BLaER1 treated with 17β-estradiol and CSF1 and Interleukin-3, amounts not matched to agents 10 nM and 100 nM (cell line): ENCODE data around the gene MORN3.
"Not testable (repeated sequence)": the region's sequence is repeated elsewhere in the genome, so short reads cannot be mapped to it uniquely, and the experiment has no call there.

Experiments used
- H3K27ac ChIP-seq, 11 experiments: shearing (Covaris generic); formaldehyde crosslinking; 2 replicates each; pipeline ENCODE4 v1.8.1; 2022
- H3K27me3 ChIP-seq, 11 experiments: shearing (Covaris generic); formaldehyde crosslinking; 2 replicates each; pipeline ENCODE4 v1.8.1; 2022
- H3K36me3 ChIP-seq, 11 experiments: shearing (Covaris generic); formaldehyde crosslinking; 2 replicates each; pipeline ENCODE4 v1.8.1; 2022
- H3K4me1 ChIP-seq, 10 experiments: shearing (Covaris generic); formaldehyde crosslinking; 2 replicates each; pipeline ENCODE4 v1.8.1; 2022
- H3K4me2 ChIP-seq, 11 experiments: shearing (Covaris generic); formaldehyde crosslinking; 2 replicates each; pipeline ENCODE4 v1.8.1; 2022
- H3K4me3 ChIP-seq, 10 experiments: shearing (Covaris generic); formaldehyde crosslinking; 2 replicates each; pipeline ENCODE4 v1.8.1; 2022
- H3K9ac ChIP-seq, 11 experiments: shearing (Covaris generic); formaldehyde crosslinking; 2 replicates each; pipeline ENCODE4 v1.8.1; 2022
- H3K9me3 ChIP-seq, 11 experiments: shearing (Covaris generic); formaldehyde crosslinking; replicated peaks in 1 of 11; 2 replicates each; pipeline ENCODE4 v1.8.1; 2022
- H4K20me1 ChIP-seq, 11 experiments: shearing (Covaris generic); formaldehyde crosslinking; 2 replicates each; pipeline ENCODE4 v1.8.1; 2022
- Cebpa-rat ChIP-seq, 11 experiments: shearing (Covaris generic); IDR thresholded peaks; 2 replicates each; pipeline ENCODE4 v1.8.1; 2022

The MORN3 gene

DNA sequence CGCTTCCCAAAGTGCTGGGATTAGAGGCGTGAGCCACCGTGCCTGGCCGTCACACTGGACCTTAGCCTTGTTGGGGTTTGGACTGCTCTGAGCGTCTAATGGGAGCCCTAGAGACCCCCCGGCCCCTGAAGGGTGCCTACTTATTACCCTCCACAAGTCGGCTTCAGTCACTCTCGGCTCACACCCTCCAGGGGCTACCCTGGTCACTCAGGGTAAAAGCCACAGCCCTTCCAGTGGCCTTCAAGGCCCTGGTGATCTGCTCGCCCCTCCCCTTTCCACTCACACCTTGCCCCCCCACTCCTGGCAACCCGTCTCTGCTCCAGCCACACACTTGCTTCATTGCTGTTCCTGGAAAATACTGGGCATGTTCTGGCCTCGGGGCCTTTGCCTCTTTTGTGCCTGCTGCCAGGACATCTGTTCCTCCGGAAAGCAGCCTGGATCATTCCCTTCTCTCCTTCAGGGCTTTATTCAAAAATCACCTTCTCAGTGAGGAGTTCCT, 3.6 kb upstream of the MORN3 start:
- H3K9ac ChIP-seq = peak overlapping the region; percentile 57 to 78 (median 71)
- TF ChIP-seq Cebpa-rat (IDR thresholded peaks at IDR 0.05) = no peak
- 0 out of 22 replicates have a peak, but pooled peaks cover 0 to 7% (median 0%) of the 10 kb centered on the region in 11 experiments for H4K20me1 ChIP-seq
- H3K36me3 ChIP-seq = peaks cover 0 to 11% (median 5%) of the 10 kb centered on the region in 11 experiments; a peak in 8 of 22 replicates
- H3K4me2 ChIP-seq = peak overlapping the region; percentile 85 to 98 (median 89)
- H3K9me3 ChIP-seq = no peaks in the 10 kb centered on the region
- H3K27me3 ChIP-seq = no peaks in the 10 kb centered on the region
- H3K4me1 ChIP-seq = peaks cover 19 to 32% (median 23%) of the 10 kb centered on the region in 10 experiments
- peak overlapping the region; percentile 51 to 76 (median 64); a peak in 19 of 20 replicates for H3K4me3 ChIP-seq
- H3K27ac ChIP-seq = peak overlapping the region; percentile 57 to 85 (median 76)

DNA sequence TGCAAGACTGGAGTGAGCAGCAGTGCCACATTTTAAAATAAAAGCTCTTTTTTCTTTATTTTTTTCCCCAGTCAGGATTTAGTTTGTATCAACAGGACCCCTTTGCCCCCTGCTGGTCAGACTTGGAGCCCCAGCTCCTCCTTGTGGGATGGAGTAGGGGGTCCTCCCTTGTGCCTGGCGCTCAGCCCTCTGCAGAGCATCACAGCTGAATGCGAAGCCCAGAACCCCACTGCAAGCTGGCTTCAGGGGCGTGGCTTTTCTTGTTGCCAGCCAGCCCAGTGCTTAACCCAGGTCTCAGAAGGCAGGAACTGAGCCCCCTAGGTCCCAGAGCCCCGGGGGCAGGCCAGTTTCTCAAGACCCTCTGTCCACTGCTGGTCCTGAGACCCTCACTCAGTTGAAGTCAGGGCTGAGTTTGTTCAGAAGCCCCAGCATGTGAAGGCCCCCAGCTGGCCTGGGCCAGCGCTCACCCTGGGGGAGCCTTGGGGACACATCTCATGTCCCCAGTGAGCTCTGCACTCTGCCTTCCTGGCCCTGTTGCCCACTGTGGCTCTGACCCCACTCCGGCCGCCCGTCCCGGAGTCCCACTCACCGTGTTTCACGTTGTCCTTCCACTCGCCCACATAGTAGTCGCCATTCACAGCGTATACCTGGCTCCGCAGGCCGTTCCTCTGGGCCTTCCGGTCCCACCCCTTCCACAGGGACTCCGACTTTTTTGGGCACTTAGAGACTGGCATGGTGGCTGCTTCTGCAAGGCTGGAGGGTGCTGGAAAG, 519 bp downstream of the MORN3 start:
- peak overlapping the region in 6 of 11 experiments; percentile 1 to 32 (median 22); a peak in 5 of 22 replicates for H3K9ac ChIP-seq
- no peak for TF ChIP-seq Cebpa-rat (IDR thresholded peaks at IDR 0.05)
- peaks cover 48 to 67% (median 55%) of the 10 kb centered on the region in 10 experiments for H3K4me1 ChIP-seq
- peak overlapping the region in 3 of 11 experiments; percentile 26 to 39 (median 37); a peak in 2 of 22 replicates for H3K27ac ChIP-seq
- no peaks in the 10 kb centered on the region for H3K27me3 ChIP-seq
- H3K4me3 ChIP-seq = no peak overlapping the region
- H3K9me3 ChIP-seq = no peaks in the 10 kb centered on the region
- 0 out of 22 replicates have a peak overlapping the region, but pooled peaks of 1 of the 11 experiments have one; percentile 1 for H3K4me2 ChIP-seq
- H3K36me3 ChIP-seq = peaks cover 0 to 15% (median 5%) of the 10 kb centered on the region in 11 experiments; a peak in 8 of 22 replicates
- 0 out of 22 replicates have a peak, but pooled peaks cover 0 to 7% (median 0%) of the 10 kb centered on the region in 11 experiments for H4K20me1 ChIP-seq

GRCh38 chr12:121666829-121667228, 2.6 kb downstream of the MORN3 start:
- peak overlapping the region; percentile 85 to 98 (median 94); a peak in 21 of 22 replicates for H3K4me2 ChIP-seq
- not testable (repeated sequence) for H3K4me3 ChIP-seq, H4K20me1 ChIP-seq, H3K27me3 ChIP-seq, H3K9me3 ChIP-seq
- H3K9ac ChIP-seq = peak overlapping the region in 4 of 11 experiments; percentile 20 to 44 (median 34); a peak in 5 of 22 replicates
- peak overlapping the region in 4 of 11 experiments; percentile 9 to 50 (median 43); a peak in 4 of 22 replicates for H3K27ac ChIP-seq
- peaks cover 0 to 15% (median 5%) of the 10 kb centered on the region in 11 experiments; a peak in 8 of 22 replicates for H3K36me3 ChIP-seq
- H3K4me1 ChIP-seq = peaks cover 50 to 73% (median 61%) of the 10 kb centered on the region in 10 experiments

GRCh38 chr12:121663610-121663929, 5.9 kb downstream of the MORN3 start:
- Histone ChIP-seq H3K27me3 (no peaks in the 10 kb centered on the region), H4K20me1 (no peaks in the 10 kb centered on the region), H3K4me1 (peaks cover 74 to 92% (median 87%) of the 10 kb centered on the region in 10 experiments), H3K4me2 (peak overlapping the region; percentile 51 to 98 (median 93)), H3K27ac (peak overlapping the region; percentile 56 to 99 (median 93); a peak in 21 of 22 replicates), H3K36me3 (peaks cover 0 to 5% (median 0%) of the 10 kb centered on the region in 11 experiments; a peak in 1 of 22 replicates), H3K9ac (peak overlapping the region; percentile 2 to 87 (median 80); a peak in 18 of 22 replicates), H3K9me3 (no peaks in the 10 kb centered on the region), H3K4me3 (peak overlapping the region in 4 of 10 experiments; percentile 66 to 68 (median 66); a peak in 4 of 20 replicates)
- TF ChIP-seq Cebpa-rat (IDR thresholded peaks at IDR 0.05) = no peak

DNA sequence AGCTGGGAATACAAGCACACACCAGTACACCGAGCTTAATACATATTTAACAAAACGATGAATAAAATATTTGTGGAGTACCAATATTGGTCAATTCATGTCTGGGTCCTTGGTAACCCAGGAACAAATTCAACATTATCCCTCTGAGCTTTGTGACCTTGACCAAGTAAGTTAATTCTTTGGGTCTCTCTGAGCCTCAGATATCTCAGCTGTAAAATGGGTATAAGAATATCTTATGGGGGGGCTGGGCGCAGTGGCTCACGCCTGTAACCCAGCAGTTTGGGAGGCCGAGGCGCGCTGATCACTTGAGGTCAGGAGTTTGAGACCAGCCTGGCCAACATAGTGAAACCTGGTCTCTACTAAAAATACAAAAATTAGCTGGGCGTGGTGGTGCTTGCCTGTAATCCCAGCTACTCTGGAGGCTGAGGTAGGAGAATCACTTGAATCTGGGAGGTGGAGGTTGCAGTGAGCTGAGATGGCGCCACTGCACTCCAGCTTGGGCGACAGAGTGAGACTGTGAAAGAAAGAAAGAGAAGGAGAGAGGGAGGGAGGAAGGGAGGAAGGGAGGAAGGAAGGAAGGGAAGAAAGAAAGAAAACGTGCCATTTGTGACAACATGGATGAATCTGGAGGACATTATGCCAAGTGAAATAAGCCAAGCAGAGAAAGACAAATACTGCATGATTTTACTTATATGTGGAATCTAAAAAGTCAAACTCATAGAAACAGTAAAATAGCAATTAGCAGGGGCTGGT, 7.9 kb downstream of the MORN3 start:
- Histone ChIP-seq H3K4me1 (peaks cover 82 to 99% (median 93%) of the 10 kb centered on the region in 10 experiments), H3K4me2 (peak overlapping the region; percentile 12 to 98 (median 92); a peak in 20 of 22 replicates), H3K9ac (peak overlapping the region in 5 of 11 experiments; percentile 12 to 35 (median 23); a peak in 7 of 22 replicates), H3K27ac (peak overlapping the region in 9 of 11 experiments; percentile 31 to 99 (median 93); a peak in 17 of 22 replicates)
- not testable (repeated sequence) for H3K27me3 ChIP-seq, H3K36me3 ChIP-seq, H4K20me1 ChIP-seq, H3K4me3 ChIP-seq, H3K9me3 ChIP-seq

DNA sequence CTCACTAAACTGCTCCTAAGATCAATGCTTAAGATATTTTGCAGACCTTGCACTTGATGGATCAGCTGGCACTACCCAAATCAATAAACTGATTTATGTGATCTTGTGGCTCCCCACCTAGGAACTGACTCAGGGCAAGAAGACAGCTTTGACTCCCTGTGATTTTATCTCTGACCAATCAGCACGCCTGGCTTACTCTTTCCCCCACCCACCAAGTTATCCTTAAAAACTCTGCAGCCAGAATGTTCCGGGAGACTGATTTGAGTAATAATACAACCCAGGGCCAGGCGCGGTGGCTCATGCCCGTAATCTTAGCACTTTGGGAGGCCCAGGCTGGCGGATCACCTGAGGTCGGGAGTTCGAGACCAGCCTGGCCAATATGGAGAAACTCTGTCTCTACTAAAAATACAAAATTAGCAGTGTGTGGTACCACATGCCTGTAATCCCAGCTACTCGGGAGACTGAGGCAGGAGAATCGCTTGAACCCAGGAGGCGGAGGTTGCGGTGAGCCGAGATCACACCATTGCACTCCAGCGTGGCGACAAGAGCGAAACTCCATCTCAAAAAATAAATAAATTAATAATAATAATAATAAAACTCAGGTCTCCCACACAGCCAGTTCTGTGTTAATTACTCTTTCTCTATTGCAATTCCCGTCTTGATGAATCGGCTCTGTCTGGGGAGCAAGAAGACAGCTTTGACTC, 12.0 kb downstream of the MORN3 start:
- Histone ChIP-seq H3K4me3 (no peak overlapping the region), H3K4me2 (peak overlapping the region; percentile 89 to 98 (median 93); a peak in 19 of 22 replicates), H3K36me3 (peaks cover 0 to 15% (median 8%) of the 10 kb centered on the region in 11 experiments; a peak in 11 of 22 replicates), H4K20me1 (no peaks in the 10 kb centered on the region), H3K27ac (peak overlapping the region in 10 of 11 experiments; percentile 89 to 99 (median 94); a peak in 20 of 22 replicates), H3K27me3 (no peaks in the 10 kb centered on the region), H3K4me1 (peaks cover 48 to 74% (median 60%) of the 10 kb centered on the region in 10 experiments), H3K9me3 (no peaks in the 10 kb centered on the region), H3K9ac (peak overlapping the region in 4 of 11 experiments; percentile 86 to 90 (median 88); a peak in 6 of 22 replicates)
- no peak for TF ChIP-seq Cebpa-rat (IDR thresholded peaks at IDR 0.05)

DNA sequence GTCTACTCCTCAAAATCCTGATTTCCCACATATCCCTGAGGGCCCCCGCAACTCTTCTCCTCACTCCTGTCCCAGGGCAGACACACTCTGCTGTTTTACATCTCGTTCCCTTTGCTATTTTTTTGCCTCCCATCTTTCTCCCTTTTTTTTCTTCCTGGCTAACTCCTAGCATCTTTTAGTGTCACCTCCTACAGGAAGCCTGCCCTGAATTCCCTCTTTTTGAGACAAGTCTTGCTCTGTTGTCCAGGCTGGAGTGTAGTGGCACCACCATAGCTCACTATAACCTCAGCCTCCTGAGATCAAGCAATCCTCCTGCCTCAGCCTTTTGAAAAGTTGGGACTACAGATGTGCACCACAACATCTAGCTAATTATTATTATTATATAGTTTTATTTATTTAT, 13.3 kb downstream of the MORN3 start:
- Histone ChIP-seq H3K9me3 (no peaks in the 10 kb centered on the region), H3K4me2 (no peak overlapping the region), H4K20me1 (no peaks in the 10 kb centered on the region), H3K4me3 (no peak overlapping the region), H3K36me3 (peaks cover 0 to 27% (median 18%) of the 10 kb centered on the region in 11 experiments; a peak in 12 of 22 replicates), H3K27me3 (no peaks in the 10 kb centered on the region), H3K4me1 (peaks cover 34 to 74% (median 48%) of the 10 kb centered on the region in 10 experiments), H3K27ac (peak overlapping the region in 6 of 11 experiments; percentile 10 to 99 (median 94); a peak in 7 of 22 replicates), H3K9ac (0 out of 22 replicates have a peak overlapping the region, but pooled peaks of 1 of the 11 experiments have one; percentile 8)
- no peak for TF ChIP-seq Cebpa-rat (IDR thresholded peaks at IDR 0.05)

DNA sequence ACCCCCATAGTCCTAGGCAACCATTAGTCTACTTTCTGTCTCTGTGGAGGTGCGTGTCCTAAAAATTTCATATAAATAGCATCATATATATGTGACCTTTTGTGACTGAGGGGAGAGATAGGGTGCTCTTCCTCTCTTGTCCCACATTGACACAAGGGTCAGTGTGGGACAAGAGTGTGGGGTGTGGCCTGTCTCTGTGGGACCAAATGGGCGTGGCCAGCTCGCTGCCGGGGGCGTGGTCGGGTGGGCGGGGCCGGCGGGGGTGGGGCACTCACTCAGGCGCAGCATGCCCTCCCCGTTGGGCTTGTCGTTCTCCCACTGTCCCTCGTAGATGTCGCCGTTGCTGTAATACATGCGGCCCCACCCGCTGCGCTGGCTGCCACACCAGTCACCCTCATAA, 15.5 kb downstream of the MORN3 start:
- Histone ChIP-seq H3K27ac (peak overlapping the region in 1 of 11 experiments; percentile 38; a peak in 2 of 22 replicates), H3K9ac (no peak overlapping the region), H3K4me2 (no peak overlapping the region), H3K27me3 (no peaks in the 10 kb centered on the region), H4K20me1 (no peaks in the 10 kb centered on the region), H3K36me3 (peaks cover 0 to 37% (median 19%) of the 10 kb centered on the region in 11 experiments; a peak in 15 of 22 replicates), H3K4me1 (peaks cover 25 to 74% (median 44%) of the 10 kb centered on the region in 10 experiments), H3K4me3 (no peak overlapping the region), H3K9me3 (no peaks in the 10 kb centered on the region)
- no peak for TF ChIP-seq Cebpa-rat (IDR thresholded peaks at IDR 0.05)
